H9 (cell line): Measurements from ENCODE around the gene SLCO2A1. TPM values are rescaled to one million over a fixed set of nuclear protein-coding genes. Genes with fewer than 3 reads are reported as not detected.

Source experiments
- DNase-seq: peaks from one replicate; pipeline ENCODE4 v3.0.0-alpha.2; 2017
- H2AFZ ChIP-seq: one replicate; pipeline ENCODE4 v1.6.1; 2013; ENCODE audit warnings: mild to moderate bottlenecking, low read length, control low read depth, moderate library complexity
- H2AK5ac ChIP-seq: 2 replicates; pipeline ENCODE4 v1.6.1; 2013; ENCODE audit warnings: low read length, control low read depth, mixed read lengths; ENCODE audit not compliant: insufficient read length
- H2BK120ac ChIP-seq: one replicate; pipeline ENCODE4 v1.6.1; 2013; ENCODE audit warnings: low read depth, mild to moderate bottlenecking, low read length, control low read depth, inconsistent platforms; ENCODE audit not compliant: poor library complexity, severe bottlenecking
- H2BK12ac ChIP-seq: 2 replicates; pipeline ENCODE4 v1.6.1; 2013; ENCODE audit warnings: low read length, control low read depth, mixed read lengths, low read depth; ENCODE audit not compliant: insufficient read length
- H2BK15ac ChIP-seq: 2 replicates; pipeline ENCODE4 v1.6.1; 2013; ENCODE audit warnings: low read depth, low read length, control low read depth
- H2BK20ac ChIP-seq: one replicate; pipeline ENCODE4 v1.6.1; 2013; ENCODE audit warnings: low read depth, mild to moderate bottlenecking, low read length, control low read depth, inconsistent platforms; ENCODE audit not compliant: poor library complexity, severe bottlenecking
- H2BK5ac ChIP-seq: 2 replicates; pipeline ENCODE4 v1.6.1; 2013; ENCODE audit warnings: low read length, control low read depth, mixed read lengths; ENCODE audit not compliant: insufficient read length
- H3K14ac ChIP-seq: 2 replicates; pipeline ENCODE4 v1.6.1; 2013; ENCODE audit warnings: low read length, control low read depth; ENCODE audit not compliant: insufficient read depth
- H3K18ac ChIP-seq: 2 replicates; pipeline ENCODE4 v1.6.1; 2013; ENCODE audit warnings: low read depth, mild to moderate bottlenecking, mixed read lengths, low read length, control low read depth; ENCODE audit not compliant: insufficient read length
- H3K23ac ChIP-seq: 2 replicates; pipeline ENCODE4 v1.6.1; 2013; ENCODE audit warnings: low read length, control low read depth, mixed read lengths, low read depth; ENCODE audit not compliant: insufficient read length
- H3K23me2 ChIP-seq: 2 replicates; pipeline ENCODE4 v1.6.1; 2013; ENCODE audit warnings: low read depth, mild to moderate bottlenecking, mixed read lengths, low read length, control low read depth; ENCODE audit not compliant: insufficient read length, poor library complexity, severe bottlenecking
- H3K27ac ChIP-seq: 2 replicates; pipeline ENCODE4 v1.5.1; 2013; ENCODE audit warnings: low read length, control low read depth, mixed read lengths, low read depth; ENCODE audit not compliant: insufficient read length
- H3K27me3 ChIP-seq: 2 replicates; pipeline ENCODE4 v1.6.1; 2013; ENCODE audit warnings: low read length, control low read depth, inconsistent platforms; ENCODE audit not compliant: insufficient read depth
- H3K4ac ChIP-seq: 2 replicates; pipeline ENCODE4 v1.6.1; 2013; ENCODE audit warnings: low read depth, mild to moderate bottlenecking, control low read depth, inconsistent platforms, low read length, moderate library complexity
- H3K4me1 ChIP-seq: 2 replicates; pipeline ENCODE4 v1.6.1; 2013; ENCODE audit warnings: low read length, control low read depth, inconsistent platforms; ENCODE audit not compliant: insufficient read depth
- H3K4me2 ChIP-seq: 2 replicates; pipeline ENCODE4 v1.6.1; 2013; ENCODE audit warnings: low read length, control low read depth, mixed read lengths; ENCODE audit not compliant: insufficient read length, insufficient read depth
- H3K56ac ChIP-seq: 2 replicates; pipeline ENCODE4 v1.6.1; 2013; ENCODE audit warnings: low read depth, mild to moderate bottlenecking, mixed read lengths, low read length, control low read depth; ENCODE audit not compliant: insufficient read length
- H3K79me1 ChIP-seq: 2 replicates; pipeline ENCODE4 v1.6.1; 2013; ENCODE audit warnings: low read depth, mild to moderate bottlenecking, moderate library complexity, low read length, control low read depth, inconsistent platforms; ENCODE audit not compliant: insufficient read depth, poor library complexity, severe bottlenecking
- H3K79me2 ChIP-seq: 2 replicates; pipeline ENCODE4 v1.6.1; 2013; ENCODE audit warnings: low read length, control low read depth, inconsistent platforms; ENCODE audit not compliant: insufficient read depth
- H3K9ac ChIP-seq: 2 replicates; pipeline ENCODE4 v1.6.1; 2013; ENCODE audit warnings: low read length, control low read depth, mixed read lengths; ENCODE audit not compliant: insufficient read length; ENCODE audit errors: extremely low read depth
- H3K9me3 ChIP-seq: one replicate; pipeline ENCODE4 v1.6.1; 2013; ENCODE audit warnings: low read depth, low read length, inconsistent platforms; ENCODE audit not compliant: control insufficient read depth
- H3T11ph ChIP-seq: one replicate; pipeline ENCODE4 v1.6.1; 2013; ENCODE audit warnings: mild to moderate bottlenecking, low read length, control low read depth, inconsistent platforms
- H4K20me1 ChIP-seq: one replicate; pipeline ENCODE4 v1.6.1; 2013; ENCODE audit not compliant: control insufficient read depth, insufficient read length, insufficient read depth
- H4K5ac ChIP-seq: 2 replicates; pipeline ENCODE4 v1.6.1; 2013; ENCODE audit warnings: low read depth, mild to moderate bottlenecking, mixed read lengths, low read length, control low read depth; ENCODE audit not compliant: insufficient read length
- H4K8ac ChIP-seq: replicated peaks from 2 replicates; pipeline ENCODE4 v1.6.1; 2013; ENCODE audit warnings: low read length, control low read depth, mixed read lengths, low read depth; ENCODE audit not compliant: insufficient read length
- H4K91ac ChIP-seq: 2 replicates; pipeline ENCODE4 v1.6.1; 2013; ENCODE audit warnings: low read depth, mild to moderate bottlenecking, moderate library complexity, mixed read lengths, low read length, control low read depth; ENCODE audit not compliant: insufficient read length
- H3K27ac Mint-ChIP-seq, 3 experiments: 2 replicates in 2 of 3; 3 replicates in 1 of 3; pipeline ENCODE4 v1.8.0; 2020 to 2021; ENCODE audit warnings: mixed read lengths in 3 of 3, mild to moderate bottlenecking in 1 of 3, moderate library complexity in 1 of 3
- H3K27me3 Mint-ChIP-seq: 2 replicates; pipeline ENCODE4 v1.8.0; 2021; ENCODE audit warnings: low read depth, mild to moderate bottlenecking, moderate library complexity, mixed read lengths
- H3K36me3 Mint-ChIP-seq, 3 experiments: 2 replicates in 2 of 3; 3 replicates in 1 of 3; pipeline ENCODE4 v1.8.0; 2020 to 2021; ENCODE audit warnings: low read depth in 3 of 3, mixed read lengths in 3 of 3; ENCODE audit not compliant: insufficient read depth in 1 of 3
- H3K4me1 Mint-ChIP-seq, 2 experiments: 2 replicates each; pipeline ENCODE4 v1.8.0; 2020; ENCODE audit warnings: mixed read lengths in 2 of 2
- H3K4me3 Mint-ChIP-seq, 2 experiments: 2 replicates in 1 of 2; 3 replicates in 1 of 2; pipeline ENCODE4 v1.8.0; 2020 to 2021; ENCODE audit warnings: mild to moderate bottlenecking in 2 of 2, mixed read lengths in 2 of 2, moderate library complexity in 1 of 2
- H3K9me3 Mint-ChIP-seq, 2 experiments: 2 replicates in 1 of 2; 3 replicates in 1 of 2; pipeline ENCODE4 v1.8.0; 2020; ENCODE audit warnings: mild to moderate bottlenecking in 2 of 2, mixed read lengths in 2 of 2, moderate library complexity in 1 of 2
- CTCF ChIP-seq: fragments of 200-600 bp; sonication (generic); conservative IDR thresholded peaks from 3 replicates; pipeline ENCODE4 v1.8.0; 2021; ENCODE audit warnings: antibody characterized with exemption, mild to moderate bottlenecking
- WGBS: extraction: QIAGEN DNeasy Blood & Tissue Kit; methylation state at CpG from one replicate; pipeline ENCODE4 v1.1.7; 2013; ENCODE audit warnings: missing lambda C conversion rate, low lambda C conversion rate, mixed read lengths; ENCODE audit not compliant: insufficient read length; ENCODE audit errors: extremely low coverage; 5-methylcytosine and 5-hydroxymethylcytosine counted together
- total RNA-seq: library from RNA; stranded (reverse); gene quantifications from 2 replicates; pipeline ENCODE4 v1.2.1, GENCODE V29; 2021

Gene SLCO2A1
- total RNA-seq, 1 experiment from 2014 or later, result 0.98 TPM

- no peak for DNase-seq
- Mint-ChIP-seq H3K27ac (no peak overlapping the region), H3K4me3 (no peak overlapping the region), H3K9me3 (peaks cover 0 to 12% of the 10 kb centered on the region in 2 experiments; a peak in 4 of 5 replicates), H3K4me1 (peaks cover 0 to under 1% of the 10 kb centered on the region in 2 experiments; a peak in 1 of 4 replicates), H3K27me3 (no peaks in the 10 kb centered on the region; the same call in 1 of the 2 replicates), H3K36me3 (peaks cover 0 to 6% (median 3%) of the 10 kb centered on the region in 3 experiments; a peak in 3 of 7 replicates)
- Histone ChIP-seq H3K9me3 (no peaks in the 10 kb centered on the region), H4K5ac (no peak overlapping the region), H2BK5ac (no peak overlapping the region), H2AK5ac (no peak overlapping the region), H4K91ac (no peak overlapping the region), H3K27me3 (no peaks in the 10 kb centered on the region), H2BK120ac (no peak overlapping the region), H3K4ac (no peak overlapping the region), H3K4me1 (no peaks in the 10 kb centered on the region), H3K18ac (no peak overlapping the region), H4K20me1 (no peaks in the 10 kb centered on the region), H3K27ac (no peak overlapping the region), H3K4me2 (no peak overlapping the region), H3K9ac (no peak overlapping the region), H3K14ac (no peak overlapping the region), H3K23me2 (no peaks in the 10 kb centered on the region), H2BK12ac (no peak overlapping the region), H3K56ac (no peak overlapping the region), H2AFZ (no peak overlapping the region), H3K23ac (no peak overlapping the region), H3K79me1 (no peaks in the 10 kb centered on the region), H2BK20ac (no peak overlapping the region), H4K8ac (no peak overlapping the region), H3T11ph (no peak overlapping the region), H2BK15ac (no peak overlapping the region), H3K79me2 (no peaks in the 10 kb centered on the region)
- no CpG with 5 or more reads among the region's 3 CpGs for WGBS
- TF ChIP-seq CTCF, result no peak
Observed at GRCh38 chr3:133878518-133878917, 151.2 kb downstream of the SLCO2A1 start.

Other genes with a start within 250 kb of the SLCO2A1 start
- 53.7 and 54.8 TPM in 2 replicates for gene SRPRB, start 224.1 kb downstream of the SLCO2A1 start, total RNA-seq
- 12.3 and 14.8 TPM in 2 replicates for gene RAB6B, start 134.0 kb downstream of the SLCO2A1 start, total RNA-seq
- gene RYK, start 220.9 kb upstream of the SLCO2A1 start, total RNA-seq, result 57.7 and 60.6 TPM in 2 replicates